CD4-positive, alpha-beta T cell treated with Interleukin-17A for 1 hour (primary cell): ENCODE data around the gene UBQLN1.

Experiments
- DNase-seq: peaks from one replicate; pipeline ENCODE4 v3.0.0-alpha.2; 2020

Gene UBQLN1

GRCh38 chr9:83688921-83689320 lies 18.8 kb downstream of the UBQLN1 start:
- DNase-seq: no peak

- DNase-seq: no peak
These were observed 26.3 kb downstream of the UBQLN1 start for GRCh38 chr9:83681490-83681889.

- no peak for DNase-seq
These were observed 27.5 kb downstream of the UBQLN1 start for GRCh38 chr9:83680233-83680632.

GRCh38 chr9:83677596-83677995 lies 30.2 kb downstream of the UBQLN1 start:
- no peak for DNase-seq

- DNase-seq: no peak
These were observed 32.3 kb downstream of the UBQLN1 start for GRCh38 chr9:83675466-83675865.

GRCh38 chr9:83671451-83671850 lies 36.3 kb downstream of the UBQLN1 start:
- DNase-seq: no peak

- DNase-seq: no peak
These were observed 37.4 kb downstream of the UBQLN1 start for GRCh38 chr9:83670381-83670780.

- DNase-seq: no peak
These were observed 38.7 kb downstream of the UBQLN1 start for GRCh38 chr9:83669067-83669466.

GRCh38 chr9:83665580-83666200 lies 42.1 kb downstream of the UBQLN1 start:
- no peak for DNase-seq

GRCh38 chr9:83662933-83663332 lies 44.8 kb downstream of the UBQLN1 start:
- no peak for DNase-seq

GRCh38 chr9:83656952-83657351 lies 50.8 kb downstream of the UBQLN1 start:
- no peak for DNase-seq

GRCh38 chr9:83656032-83656680 lies 51.6 kb downstream of the UBQLN1 start:
- no peak for DNase-seq

GRCh38 chr9:83655433-83655832 lies 52.3 kb downstream of the UBQLN1 start:
- DNase-seq: no peak

GRCh38 chr9:83652433-83652832 lies 55.3 kb downstream of the UBQLN1 start:
- DNase-seq: no peak

GRCh38 chr9:83651558-83651957 lies 56.2 kb downstream of the UBQLN1 start:
- no peak for DNase-seq

- no peak for DNase-seq
These were observed 58.2 kb downstream of the UBQLN1 start for GRCh38 chr9:83649515-83649914.

- DNase-seq: peak; percentile 78
These were observed 58.7 kb downstream of the UBQLN1 start for GRCh38 chr9:83649080-83649479.

- no peak for DNase-seq
These were observed 61.1 kb downstream of the UBQLN1 start for GRCh38 chr9:83646500-83647239.

- DNase-seq: no peak
These were observed 65.0 kb downstream of the UBQLN1 start for GRCh38 chr9:83642793-83643192.

GRCh38 chr9:83639266-83639665 lies 68.5 kb downstream of the UBQLN1 start:
- no peak for DNase-seq

- DNase-seq: no peak
These were observed 70.4 kb downstream of the UBQLN1 start for GRCh38 chr9:83637389-83637788.

- no peak for DNase-seq
These were observed 70.9 kb downstream of the UBQLN1 start for GRCh38 chr9:83636813-83637212.

GRCh38 chr9:83633676-83634075 lies 74.1 kb downstream of the UBQLN1 start:
- DNase-seq: no peak

GRCh38 chr9:83633255-83633654 lies 74.5 kb downstream of the UBQLN1 start:
- DNase-seq: no peak
